H1 (cell line): Measurements from ENCODE around the gene SLC44A5.
"Not testable (repeated sequence)": the region's sequence is repeated elsewhere in the genome, so short reads cannot be mapped to it uniquely, and the experiment has no call there.

Experiments
- CTCF ChIP-seq, 3 experiments: IDR thresholded peaks; 1 replicate in 2 of 3; 2 replicates in 1 of 3; pipeline versions ENCODE4 v1.5.1 to v1.6.1; 2011; ENCODE audit warnings: low read length in 3 of 3, mild to moderate bottlenecking in 3 of 3, inconsistent platforms in 2 of 3, low read depth in 1 of 3, moderate library complexity in 1 of 3; ENCODE audit not compliant: insufficient read depth in 1 of 3; ENCODE audit errors: control extremely low read depth in 1 of 3
- EZH2 ChIP-seq: fragments of 200-600 bp; sonication (generic); IDR thresholded peaks from 2 replicates; pipeline ENCODE4 v1.7.1; 2012; ENCODE audit warnings: low read depth, mild to moderate bottlenecking, moderate library complexity, low read length, inconsistent platforms; ENCODE audit not compliant: severe bottlenecking
- TEAD4 ChIP-seq: IDR thresholded peaks from 2 replicates; pipeline ENCODE4 v1.6.1; 2012; ENCODE audit warnings: low read depth, low read length, inconsistent platforms, mixed read lengths

GRCh38 chr1:75354267-75354666, 256.6 kb downstream of the SLC44A5 start:
- TF ChIP-seq EZH2; TEAD4; CTCF (IDR thresholded peaks at IDR 0.05; ENCODE audit: control extremely low read depth in 1 of 3, insufficient read depth in 1 of 3, low read depth in 1 of 3, low read length in 3 of 3): not testable (repeated sequence)
